GM23338 (cell line): ENCODE data around the gene NSMCE1. TPM values are rescaled to one million over a fixed set of nuclear protein-coding genes. Genes with fewer than 3 reads are reported as not detected.

Experiments used
- ATAC-seq: fragments of 200-7000 bp; cut with Tn5 transposase; 3 replicates; pipeline ENCODE4 v1.9.1; 2020
- DNase-seq: peaks from one replicate; pipeline ENCODE4 v3.0.0-alpha.2; 2015; ENCODE audit warnings: low spot score
- H2AFZ ChIP-seq: fragments of 200-600 bp; sonication (generic); 2 replicates; pipeline ENCODE4 v1.8.0; 2016; ENCODE audit warnings: antibody characterized with exemption, mild to moderate bottlenecking, moderate library complexity
- H3F3A ChIP-seq: fragments of 200-600 bp; sonication (generic); replicated peaks from 2 replicates; pipeline ENCODE4 v1.8.0; 2017; ENCODE audit warnings: antibody characterized with exemption, mixed run types, low read depth
- H3K27ac ChIP-seq: fragments of 200-600 bp; sonication (generic); 2 replicates; pipeline ENCODE4 v1.6.1; 2016; ENCODE audit warnings: low read depth
- H3K27me3 ChIP-seq: fragments of 200-600 bp; sonication (generic); 2 replicates; pipeline ENCODE4 v1.8.0; 2016; ENCODE audit warnings: mild to moderate bottlenecking, mixed run types, moderate library complexity; ENCODE audit not compliant: insufficient read depth
- H3K36me3 ChIP-seq: fragments of 200-600 bp; sonication (generic); 2 replicates; pipeline ENCODE4 v1.8.0; 2016; ENCODE audit warnings: mild to moderate bottlenecking; ENCODE audit not compliant: insufficient read depth
- H3K4me1 ChIP-seq: fragments of 200-600 bp; sonication (generic); 2 replicates; pipeline ENCODE4 v1.8.0; 2016; ENCODE audit warnings: mild to moderate bottlenecking, moderate library complexity; ENCODE audit not compliant: insufficient read depth
- H3K4me2 ChIP-seq: fragments of 200-600 bp; sonication (generic); 2 replicates; pipeline ENCODE4 v1.7.1; 2017; ENCODE audit warnings: mixed run types
- H3K4me3 ChIP-seq: fragments of 200-600 bp; sonication (generic); 2 replicates; pipeline ENCODE4 v1.6.1; 2016; ENCODE audit warnings: mixed run types
- H3K79me2 ChIP-seq: fragments of 200-600 bp; sonication (generic); replicated peaks from 2 replicates; pipeline ENCODE4 v1.8.0; 2017; ENCODE audit warnings: mild to moderate bottlenecking; ENCODE audit not compliant: insufficient read depth
- H3K9me2 ChIP-seq: fragments of 200-600 bp; sonication (generic); 2 replicates; pipeline ENCODE4 v1.8.0; 2017; ENCODE audit not compliant: insufficient read depth
- H4K20me1 ChIP-seq: fragments of 200-600 bp; sonication (generic); replicated peaks from 2 replicates; pipeline ENCODE4 v1.8.0; 2017; ENCODE audit warnings: mild to moderate bottlenecking; ENCODE audit not compliant: insufficient read depth
- H3K27ac Mint-ChIP-seq: 2 replicates; pipeline ENCODE4 v1.8.0; 2020; ENCODE audit warnings: inconsistent platforms, mild to moderate bottlenecking, moderate library complexity, mixed read lengths
- H3K27me3 Mint-ChIP-seq: 3 replicates; pipeline ENCODE4 v1.8.0; 2022; ENCODE audit warnings: low read depth, mild to moderate bottlenecking, moderate library complexity, mixed read lengths, inconsistent platforms; ENCODE audit not compliant: insufficient read depth, poor library complexity
- H3K36me3 Mint-ChIP-seq: 3 replicates; pipeline ENCODE4 v1.8.0; 2021; ENCODE audit warnings: low read depth, mild to moderate bottlenecking, inconsistent platforms, moderate library complexity, mixed read lengths
- H3K4me1 Mint-ChIP-seq: 3 replicates; pipeline ENCODE4 v1.8.0; 2020; ENCODE audit warnings: mild to moderate bottlenecking, inconsistent platforms, mixed read lengths
- H3K4me3 Mint-ChIP-seq: 3 replicates; pipeline ENCODE4 v1.8.0; 2021; ENCODE audit warnings: moderate library complexity, mild to moderate bottlenecking, inconsistent platforms, mixed read lengths
- H3K9me3 Mint-ChIP-seq: 3 replicates; pipeline ENCODE4 v1.8.0; 2020; ENCODE audit warnings: moderate library complexity, mild to moderate bottlenecking, inconsistent platforms, mixed read lengths
- EZH2 ChIP-seq: fragments of 200-600 bp; sonication (generic); IDR thresholded peaks from one replicate; pipeline ENCODE4 v1.8.0; 2017; ENCODE audit warnings: antibody characterized with exemption, mild to moderate bottlenecking, low read depth; ENCODE audit not compliant: unreplicated experiment
- POLR2AphosphoS5 ChIP-seq: IDR thresholded peaks from 2 replicates; pipeline ENCODE4 v1.6.1; 2016; ENCODE audit warnings: antibody characterized with exemption, low read depth
- ZNF331 ChIP-seq: fragments of 250-450 bp; sonication (Bioruptor Pico); IDR thresholded peaks from 2 replicates; pipeline ENCODE4 v1.5.0; 2020; ENCODE audit warnings: low read depth, mild to moderate bottlenecking, moderate library complexity
- polyA plus RNA-seq: library from polyadenylated mRNA; unstranded; fragments of >200 nt; fragmentation: Nextera tagmentation; extraction: Ambion mirVana; gene quantifications from 2 replicates; pipeline ENCODE4 v1.2.1, GENCODE V29; 2016
- total RNA-seq: library from RNA; depleted of rRNA; stranded (reverse); fragments of >200 nt; shearing (Covaris generic); gene quantifications from 2 replicates; pipeline ENCODE4 v1.2.3, GENCODE V29; 2014
- TF ChIP-seq, protein P1 (sequence below): IDR thresholded peaks from one replicate; pipeline ENCODE4 v1.6.1; 2018; ENCODE audit warnings: antibody characterized with exemption; ENCODE audit not compliant: unreplicated experiment
- TF ChIP-seq, protein P2 (sequence below), 2 experiments: fragments of 200-600 bp in 1 of 2; sonication (generic) in 1 of 2; conservative IDR thresholded peaks; 2 replicates each; pipeline versions ENCODE4 v1.5.1 to v1.6.1; 2016 to 2017; ENCODE audit warnings: antibody characterized with exemption in 2 of 2, low read depth in 2 of 2, mild to moderate bottlenecking in 2 of 2, moderate library complexity in 1 of 2

Gene NSMCE1
- total and polyA plus RNA-seq, 2 experiments from 2014 or later: 30.6 to 50.8 TPM

DNA sequence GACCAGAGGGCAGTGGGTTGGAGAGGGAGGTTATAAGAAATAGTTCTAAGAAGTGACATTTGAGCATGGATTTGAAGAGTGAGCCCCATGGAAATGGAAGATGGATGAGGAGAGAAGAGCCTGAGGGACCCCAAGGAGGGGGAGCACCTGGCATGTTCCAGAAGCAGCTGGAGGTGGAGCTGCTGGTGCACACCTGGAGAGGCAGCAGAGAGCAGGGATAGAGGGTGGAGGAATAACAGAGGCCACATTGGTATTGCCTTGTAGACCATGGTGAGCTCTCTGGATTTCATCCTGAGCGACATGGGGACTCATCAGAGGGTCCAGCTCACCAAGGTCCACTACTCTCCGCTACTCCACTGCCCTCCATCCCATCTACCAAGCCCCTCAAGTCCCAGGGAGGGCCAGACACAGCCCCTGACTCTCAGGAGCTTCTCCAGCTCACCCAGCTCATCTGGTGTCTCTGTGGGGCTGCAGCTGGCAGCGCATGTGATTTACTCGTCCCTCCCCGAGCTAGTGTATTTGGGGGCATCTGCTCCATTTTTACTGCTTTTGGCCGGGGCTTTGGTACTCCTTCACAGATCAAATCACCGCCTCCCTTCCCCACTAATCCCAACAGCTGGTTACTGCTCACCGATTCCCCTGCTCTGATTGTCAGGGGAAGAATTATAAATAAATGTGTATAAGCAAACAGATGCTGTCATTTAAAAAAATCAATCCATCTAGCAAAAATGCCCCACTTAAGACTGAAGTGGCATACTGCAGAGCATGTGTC lies 87.4 kb downstream of the NSMCE1 start:
- no peaks in the 10 kb centered on the region for H3K4me1 ChIP-seq
- no peak overlapping the region for H2AFZ ChIP-seq

DNA sequence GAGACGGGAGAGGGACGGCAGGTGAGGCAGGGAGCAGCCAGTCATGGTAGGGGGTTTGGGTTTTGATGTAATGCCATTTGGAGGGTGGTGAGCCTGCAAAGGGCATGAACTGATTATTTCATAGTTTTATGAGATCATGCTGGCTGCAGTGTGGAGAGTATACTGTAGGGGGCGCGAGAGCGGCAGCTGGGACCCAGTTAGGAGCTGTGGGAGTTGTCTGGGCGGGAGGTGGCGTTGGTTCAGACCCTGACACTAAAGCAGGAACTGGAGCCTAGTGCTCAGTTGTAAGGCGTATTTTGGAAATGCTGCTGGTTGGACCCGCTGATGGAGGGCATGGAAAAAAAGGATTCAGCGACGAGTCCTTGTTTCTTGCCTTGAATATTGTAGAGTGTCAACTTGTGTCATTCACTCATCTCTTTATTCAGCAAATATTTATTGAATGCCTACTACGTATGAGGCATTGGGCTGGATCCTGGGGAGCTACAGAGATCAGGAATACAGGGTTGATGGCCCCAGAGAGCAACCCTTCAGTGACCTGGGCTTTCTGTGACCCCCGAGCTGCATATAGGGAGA lies 89.0 kb downstream of the NSMCE1 start:
- Histone ChIP-seq H3K27ac (no peak overlapping the region), H3K27me3 (no peaks in the 10 kb centered on the region), H3K4me1 (no peaks in the 10 kb centered on the region), H3K4me3 (no peak overlapping the region), H2AFZ (peak overlapping the region; percentile 97), H4K20me1 (no peaks in the 10 kb centered on the region), H3K36me3 (no peaks in the 10 kb centered on the region), H3F3A (no peaks in the 10 kb centered on the region), H3K79me2 (no peaks in the 10 kb centered on the region), H3K9me2 (no peaks in the 10 kb centered on the region), H3K4me2 (no peak overlapping the region)
- peak; percentile 91 for DNase-seq
- Mint-ChIP-seq H3K9me3 (peaks cover 10% of the 10 kb centered on the region; the same call in 2 of the 3 replicates), H3K27ac (no peak overlapping the region), H3K36me3 (no peaks in the 10 kb centered on the region), H3K27me3 (peaks cover 14% of the 10 kb centered on the region), H3K4me1 (peaks cover 6% of the 10 kb centered on the region; the same call in 1 of the 3 replicates), H3K4me3 (peak overlapping the region; percentile 27; the same call in 1 of the 3 replicates)
- no peak for TF ChIP-seq EZH2
- TF ChIP-seq, protein P1, sequence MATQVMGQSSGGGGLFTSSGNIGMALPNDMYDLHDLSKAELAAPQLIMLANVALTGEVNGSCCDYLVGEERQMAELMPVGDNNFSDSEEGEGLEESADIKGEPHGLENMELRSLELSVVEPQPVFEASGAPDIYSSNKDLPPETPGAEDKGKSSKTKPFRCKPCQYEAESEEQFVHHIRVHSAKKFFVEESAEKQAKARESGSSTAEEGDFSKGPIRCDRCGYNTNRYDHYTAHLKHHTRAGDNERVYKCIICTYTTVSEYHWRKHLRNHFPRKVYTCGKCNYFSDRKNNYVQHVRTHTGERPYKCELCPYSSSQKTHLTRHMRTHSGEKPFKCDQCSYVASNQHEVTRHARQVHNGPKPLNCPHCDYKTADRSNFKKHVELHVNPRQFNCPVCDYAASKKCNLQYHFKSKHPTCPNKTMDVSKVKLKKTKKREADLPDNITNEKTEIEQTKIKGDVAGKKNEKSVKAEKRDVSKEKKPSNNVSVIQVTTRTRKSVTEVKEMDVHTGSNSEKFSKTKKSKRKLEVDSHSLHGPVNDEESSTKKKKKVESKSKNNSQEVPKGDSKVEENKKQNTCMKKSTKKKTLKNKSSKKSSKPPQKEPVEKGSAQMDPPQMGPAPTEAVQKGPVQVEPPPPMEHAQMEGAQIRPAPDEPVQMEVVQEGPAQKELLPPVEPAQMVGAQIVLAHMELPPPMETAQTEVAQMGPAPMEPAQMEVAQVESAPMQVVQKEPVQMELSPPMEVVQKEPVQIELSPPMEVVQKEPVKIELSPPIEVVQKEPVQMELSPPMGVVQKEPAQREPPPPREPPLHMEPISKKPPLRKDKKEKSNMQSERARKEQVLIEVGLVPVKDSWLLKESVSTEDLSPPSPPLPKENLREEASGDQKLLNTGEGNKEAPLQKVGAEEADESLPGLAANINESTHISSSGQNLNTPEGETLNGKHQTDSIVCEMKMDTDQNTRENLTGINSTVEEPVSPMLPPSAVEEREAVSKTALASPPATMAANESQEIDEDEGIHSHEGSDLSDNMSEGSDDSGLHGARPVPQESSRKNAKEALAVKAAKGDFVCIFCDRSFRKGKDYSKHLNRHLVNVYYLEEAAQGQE: no peak
- TF ChIP-seq ZNF331 (CRISPR knock-in tag): no peak
- TF ChIP-seq, protein P2, sequence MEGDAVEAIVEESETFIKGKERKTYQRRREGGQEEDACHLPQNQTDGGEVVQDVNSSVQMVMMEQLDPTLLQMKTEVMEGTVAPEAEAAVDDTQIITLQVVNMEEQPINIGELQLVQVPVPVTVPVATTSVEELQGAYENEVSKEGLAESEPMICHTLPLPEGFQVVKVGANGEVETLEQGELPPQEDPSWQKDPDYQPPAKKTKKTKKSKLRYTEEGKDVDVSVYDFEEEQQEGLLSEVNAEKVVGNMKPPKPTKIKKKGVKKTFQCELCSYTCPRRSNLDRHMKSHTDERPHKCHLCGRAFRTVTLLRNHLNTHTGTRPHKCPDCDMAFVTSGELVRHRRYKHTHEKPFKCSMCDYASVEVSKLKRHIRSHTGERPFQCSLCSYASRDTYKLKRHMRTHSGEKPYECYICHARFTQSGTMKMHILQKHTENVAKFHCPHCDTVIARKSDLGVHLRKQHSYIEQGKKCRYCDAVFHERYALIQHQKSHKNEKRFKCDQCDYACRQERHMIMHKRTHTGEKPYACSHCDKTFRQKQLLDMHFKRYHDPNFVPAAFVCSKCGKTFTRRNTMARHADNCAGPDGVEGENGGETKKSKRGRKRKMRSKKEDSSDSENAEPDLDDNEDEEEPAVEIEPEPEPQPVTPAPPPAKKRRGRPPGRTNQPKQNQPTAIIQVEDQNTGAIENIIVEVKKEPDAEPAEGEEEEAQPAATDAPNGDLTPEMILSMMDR (conservative IDR thresholded peaks at IDR 0.05; ENCODE audit: low read depth in 2 of 2): peak; percentile 87 to 92
- TF ChIP-seq POLR2AphosphoS5: no peak
- ATAC-seq: peak; percentile 96

More for the DNA sequence above, 87.4 kb downstream of the NSMCE1 start:
- H3K27me3 Mint-ChIP-seq: peaks cover 6% of the 10 kb centered on the region
- H3K4me3 ChIP-seq: no peak overlapping the region
- H3K79me2 ChIP-seq: no peaks in the 10 kb centered on the region
- H3K36me3 Mint-ChIP-seq: no peaks in the 10 kb centered on the region
- ATAC-seq: peak; percentile 55
- no peaks in the 10 kb centered on the region for H3K9me2 ChIP-seq
- no peak overlapping the region for H3K27ac ChIP-seq
- no peak overlapping the region for H3K27ac Mint-ChIP-seq
- peaks cover 6% of the 10 kb centered on the region; the same call in 1 of the 3 replicates for H3K4me1 Mint-ChIP-seq
- TF ChIP-seq, protein P2 (conservative IDR thresholded peaks at IDR 0.05; ENCODE audit: low read depth in 2 of 2): peak; percentile 21 to 24; a peak in 3 of 4 replicates
- TF ChIP-seq ZNF331 (CRISPR knock-in tag): no peak
- no peak overlapping the region for H3K4me3 Mint-ChIP-seq
- peaks cover 5% of the 10 kb centered on the region; the same call in 2 of the 3 replicates for H3K9me3 Mint-ChIP-seq
- H3K36me3 ChIP-seq: no peaks in the 10 kb centered on the region
- H3K4me2 ChIP-seq: no peak overlapping the region
- H3K27me3 ChIP-seq: no peaks in the 10 kb centered on the region
- DNase-seq: peak; percentile 45
- no peaks in the 10 kb centered on the region for H3F3A ChIP-seq
- H4K20me1 ChIP-seq: no peaks in the 10 kb centered on the region
